Measurements from ENCODE around the gene C13orf46. TPM values are rescaled to one million over a fixed set of nuclear protein-coding genes. Genes with fewer than 3 reads are reported as not detected.

The C13orf46 gene
- polyA plus RNA-seq, 1 experiment: 0.35 TPM

GRCh38 chr13:113964251-113964995 lies 9.5 kb downstream of the C13orf46 start:
- CTCF ChIA-PET: no interaction called here
- TF ChIP-seq CTCF (IDR thresholded peaks at IDR 0.05; ENCODE audit: low read depth, low read length): no peak
- H3K27me3 ChIP-seq (ENCODE audit: control insufficient read depth, insufficient read depth, low read length): no peaks in the 10 kb centered on the region
- H3K4me3 ChIP-seq (ENCODE audit: low read depth, low read length): no peak overlapping the region
- peaks cover 33% of the 10 kb centered on the region for H3K9me3 ChIP-seq (ENCODE audit: control insufficient read depth, insufficient read depth, low read length)
- no peak overlapping the region for H3K27ac ChIP-seq (ENCODE audit: low read depth, low read length)
- POLR2A ChIA-PET: no interaction called here
- DNase-seq (ENCODE audit: low read depth, low spot score): no peak

GRCh38 chr13:113963376-113963775 lies 10.5 kb downstream of the C13orf46 start:
- Histone ChIP-seq H3K9me3 (ENCODE audit: control insufficient read depth, insufficient read depth, low read length) (peaks cover 42% of the 10 kb centered on the region), H3K27ac (ENCODE audit: low read depth, low read length) (no peak overlapping the region), H3K4me3 (ENCODE audit: low read depth, low read length) (no peak overlapping the region), H3K27me3 (ENCODE audit: control insufficient read depth, insufficient read depth, low read length) (no peaks in the 10 kb centered on the region)
- ChIA-PET CTCF (no interaction called here), POLR2A (no interaction called here)
- DNase-seq (ENCODE audit: low read depth, low spot score): no peak
- no peak for TF ChIP-seq CTCF (IDR thresholded peaks at IDR 0.05; ENCODE audit: low read depth, low read length)

GRCh38 chr13:113962975-113963374 lies 10.9 kb downstream of the C13orf46 start:
- no peak for TF ChIP-seq CTCF (IDR thresholded peaks at IDR 0.05; ENCODE audit: low read depth, low read length)
- H3K9me3 ChIP-seq (ENCODE audit: control insufficient read depth, insufficient read depth, low read length): peaks cover 45% of the 10 kb centered on the region
- H3K27ac ChIP-seq (ENCODE audit: low read depth, low read length): no peak overlapping the region
- no peak overlapping the region for H3K4me3 ChIP-seq (ENCODE audit: low read depth, low read length)
- H3K27me3 ChIP-seq (ENCODE audit: control insufficient read depth, insufficient read depth, low read length): no peaks in the 10 kb centered on the region
- ChIA-PET CTCF (no interaction called here), POLR2A (no interaction called here)
- DNase-seq (ENCODE audit: low read depth, low spot score): no peak

- Histone ChIP-seq H3K4me3 (ENCODE audit: low read depth, low read length) (no peak overlapping the region), H3K27ac (ENCODE audit: low read depth, low read length) (no peak overlapping the region), H3K9me3 (ENCODE audit: control insufficient read depth, insufficient read depth, low read length) (peaks cover 41% of the 10 kb centered on the region), H3K27me3 (ENCODE audit: control insufficient read depth, insufficient read depth, low read length) (no peaks in the 10 kb centered on the region)
- TF ChIP-seq CTCF (IDR thresholded peaks at IDR 0.05; ENCODE audit: low read depth, low read length): no peak
- POLR2A ChIA-PET: no interaction called here
- CTCF ChIA-PET: no interaction called here
- no peak for DNase-seq (ENCODE audit: low read depth, low spot score)
These were observed 11.5 kb downstream of the C13orf46 start for GRCh38 chr13:113962386-113962785.

- ChIA-PET CTCF (interaction anchor here (1.2 to 1.5 kb wide), 2 partner anchors 9 to 13 kb away, joined by 3 to 4 read pairs; no protein-coding TSS in a partner anchor), POLR2A (no interaction called here)
- H3K9me3 ChIP-seq (ENCODE audit: control insufficient read depth, insufficient read depth, low read length): peaks cover 54% of the 10 kb centered on the region
- H3K4me3 ChIP-seq (ENCODE audit: low read depth, low read length): no peak overlapping the region
- H3K27ac ChIP-seq (ENCODE audit: low read depth, low read length): no peak overlapping the region
- no peak for DNase-seq (ENCODE audit: low read depth, low spot score)
- no peak for TF ChIP-seq CTCF (IDR thresholded peaks at IDR 0.05; ENCODE audit: low read depth, low read length)
- no peaks in the 10 kb centered on the region for H3K27me3 ChIP-seq (ENCODE audit: control insufficient read depth, insufficient read depth, low read length)
These were observed 13.5 kb downstream of the C13orf46 start for GRCh38 chr13:113960276-113960948.

Data from AG04450 (cell line).